MV-4-11 (cell line): Measurements from ENCODE around the gene ANKRD6.
A peak's percentile ranks its signal among the peaks of the same experiment; 100 is the strongest.

Experiments
- DNase-seq: peaks from one replicate; lab custom pipeline; 2025; lab: John Stamatoyannopoulos, UW

ANKRD6 gene

GRCh38 chr6:89509777-89510281, 76.9 kb downstream of the ANKRD6 start:
- DNase-seq, result peak; percentile 6

- DNase-seq, result no peak
Measured at GRCh38 chr6:89510393-89510792, 77.4 kb downstream of the ANKRD6 start.

DNA sequence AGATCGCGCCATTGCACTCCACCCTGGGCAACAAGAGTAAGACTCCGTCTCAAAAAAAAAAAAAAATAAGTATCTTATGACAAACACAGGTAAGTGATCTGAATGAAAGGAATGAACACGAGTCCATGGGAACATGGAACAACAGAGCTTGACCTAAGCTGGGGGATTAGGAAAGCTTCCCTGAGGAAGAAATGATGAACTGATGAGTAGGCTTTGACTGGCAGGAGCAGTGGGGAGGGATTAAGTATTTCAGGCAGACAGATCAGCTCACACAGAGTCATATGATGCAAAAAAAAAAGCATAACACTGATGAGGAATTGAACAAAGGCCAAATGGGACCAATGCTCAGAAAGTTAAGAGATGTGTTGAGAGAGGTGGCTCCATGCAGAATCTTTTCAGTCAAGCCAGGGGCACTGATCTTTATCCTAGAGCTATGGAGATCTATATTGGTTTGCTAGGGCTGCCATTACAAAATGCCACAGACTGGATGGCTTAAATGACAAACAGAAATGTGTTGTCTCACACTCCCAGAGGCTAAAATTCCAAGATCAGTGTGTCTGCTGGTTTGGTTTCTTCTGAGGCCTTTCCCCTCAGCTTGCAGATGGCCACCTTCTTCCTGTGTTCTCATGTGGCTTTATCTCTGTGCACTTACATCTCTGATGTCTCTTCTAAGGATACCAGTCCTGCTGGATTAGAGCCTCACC, 85.6 kb downstream of the ANKRD6 start:
- DNase-seq, result no peak

DNA sequence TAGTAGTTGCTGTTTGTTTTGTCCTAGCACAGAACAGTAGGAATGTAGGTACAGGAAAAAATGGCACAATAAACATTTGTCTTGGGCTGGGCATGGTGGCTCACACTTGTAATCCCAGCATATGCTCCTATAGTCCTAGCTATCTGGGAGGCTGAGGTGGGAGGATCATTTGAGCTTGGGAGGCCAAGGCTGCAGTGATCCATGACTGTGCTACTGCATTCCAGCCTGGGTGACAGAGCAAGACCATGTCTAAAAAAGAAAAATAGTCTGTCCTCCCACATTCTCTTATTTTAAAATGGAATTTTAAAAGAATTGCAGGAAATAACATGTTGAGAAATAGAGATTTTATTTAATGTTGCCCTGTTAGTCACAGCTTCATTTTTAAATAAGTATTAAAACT, 87.8 kb downstream of the ANKRD6 start:
- DNase-seq, result no peak

DNA sequence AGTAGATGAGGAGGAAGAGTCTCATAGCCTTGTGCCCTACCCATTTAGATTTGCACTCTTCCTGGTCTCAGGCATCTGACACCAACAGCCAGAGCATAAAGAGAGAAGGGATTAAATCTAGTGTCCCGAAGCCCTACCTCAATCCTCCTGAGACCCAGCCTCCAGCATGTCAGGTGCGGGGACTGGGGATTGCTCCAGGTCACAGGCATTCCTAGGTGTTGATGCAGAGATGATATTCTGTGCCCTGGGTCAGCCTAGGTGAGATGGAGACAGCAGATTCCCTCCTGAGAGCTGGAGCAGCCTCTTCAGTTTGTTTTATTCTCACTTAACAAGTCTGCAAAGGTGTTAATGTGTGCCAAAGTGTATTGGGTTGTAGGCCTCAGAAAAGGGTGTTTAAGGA, 89.8 kb downstream of the ANKRD6 start:
- no peak for DNase-seq

- peak; percentile 30 for DNase-seq
Measured at GRCh38 chr6:89525786-89526562, 93.0 kb downstream of the ANKRD6 start.

- no peak for DNase-seq
Measured at GRCh38 chr6:89526563-89526869, 93.6 kb downstream of the ANKRD6 start.

- no peak for DNase-seq
Measured at GRCh38 chr6:89527634-89528033, 94.7 kb downstream of the ANKRD6 start.

DNA sequence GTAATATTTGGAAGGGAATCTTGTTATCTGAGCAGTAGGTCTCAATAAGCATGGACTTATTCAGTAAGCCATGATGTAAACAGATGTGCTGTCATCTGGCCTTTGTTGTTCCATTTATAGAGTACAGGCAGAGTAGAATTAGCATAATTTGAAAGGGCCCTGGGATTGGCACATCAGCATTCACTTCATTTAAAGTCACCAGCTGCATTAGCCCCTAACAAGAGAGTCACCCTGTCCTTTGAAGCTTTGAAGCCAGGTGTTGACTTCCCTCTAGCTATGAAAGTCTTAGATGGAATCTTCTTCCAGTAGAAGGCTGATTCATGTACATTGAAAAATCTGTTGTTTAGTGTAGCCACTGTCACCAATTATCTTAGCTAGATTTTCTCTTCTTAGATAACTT, 95.9 kb downstream of the ANKRD6 start:
- no peak for DNase-seq

- DNase-seq, result no peak
Measured at GRCh38 chr6:89530982-89531381, 98.0 kb downstream of the ANKRD6 start.

- DNase-seq, result no peak
Measured at GRCh38 chr6:89536231-89536630, 103.3 kb downstream of the ANKRD6 start.

- no peak for DNase-seq
Measured at GRCh38 chr6:89539779-89540178, 106.8 kb downstream of the ANKRD6 start.

- no peak for DNase-seq
Measured at GRCh38 chr6:89542081-89542857, 109.3 kb downstream of the ANKRD6 start.

GRCh38 chr6:89542866-89543265, 109.9 kb downstream of the ANKRD6 start:
- no peak for DNase-seq

GRCh38 chr6:89547281-89547680, 114.3 kb downstream of the ANKRD6 start:
- no peak for DNase-seq

DNA sequence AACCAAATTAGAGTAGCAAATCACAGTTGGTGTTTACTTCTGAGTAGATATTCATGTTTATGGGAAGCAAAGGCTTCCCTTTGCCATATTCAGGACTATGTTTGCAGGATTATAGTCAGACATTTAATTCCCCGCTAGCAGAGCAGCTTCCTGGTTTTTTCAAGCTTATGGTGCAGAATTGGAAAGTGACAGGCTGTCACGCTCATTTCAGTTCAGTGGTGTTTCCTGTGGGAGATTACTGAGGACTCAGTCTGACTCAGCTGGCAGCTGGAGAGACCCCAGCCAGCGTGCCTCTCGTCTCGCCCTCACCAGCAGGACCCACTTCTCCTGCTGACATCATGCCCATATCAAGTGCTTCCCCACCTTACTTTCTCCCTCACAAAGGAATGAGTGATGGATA, 120.5 kb downstream of the ANKRD6 start:
- no peak for DNase-seq

- DNase-seq, result no peak
Measured at GRCh38 chr6:89554106-89554505, 121.2 kb downstream of the ANKRD6 start.

DNA sequence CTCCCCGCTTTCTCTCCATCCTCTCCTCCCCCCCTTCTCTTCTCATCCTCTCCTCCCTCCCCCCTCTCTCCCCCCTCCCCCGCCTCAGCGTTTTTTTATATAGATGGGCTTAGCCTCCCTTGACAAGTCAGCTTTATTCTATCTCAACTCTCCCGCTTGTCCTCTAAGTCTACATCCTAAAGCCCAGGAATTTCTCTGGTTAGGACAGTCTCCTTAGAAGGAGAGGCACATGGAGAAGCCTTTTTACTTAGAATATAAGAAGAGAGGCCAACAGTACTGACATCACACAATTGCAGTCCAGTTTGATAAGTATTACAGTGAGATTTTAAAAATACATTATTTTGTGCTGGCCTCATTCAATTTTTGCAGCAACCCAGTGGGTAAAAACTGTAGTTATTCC, 122.1 kb downstream of the ANKRD6 start:
- DNase-seq, result no peak

- no peak for DNase-seq
Measured at GRCh38 chr6:89555806-89556205, 122.9 kb downstream of the ANKRD6 start.

- DNase-seq, result no peak
Measured at GRCh38 chr6:89559487-89559886, 126.5 kb downstream of the ANKRD6 start.

- DNase-seq, result no peak
Measured at GRCh38 chr6:89562093-89562973, 129.4 kb downstream of the ANKRD6 start.

DNA sequence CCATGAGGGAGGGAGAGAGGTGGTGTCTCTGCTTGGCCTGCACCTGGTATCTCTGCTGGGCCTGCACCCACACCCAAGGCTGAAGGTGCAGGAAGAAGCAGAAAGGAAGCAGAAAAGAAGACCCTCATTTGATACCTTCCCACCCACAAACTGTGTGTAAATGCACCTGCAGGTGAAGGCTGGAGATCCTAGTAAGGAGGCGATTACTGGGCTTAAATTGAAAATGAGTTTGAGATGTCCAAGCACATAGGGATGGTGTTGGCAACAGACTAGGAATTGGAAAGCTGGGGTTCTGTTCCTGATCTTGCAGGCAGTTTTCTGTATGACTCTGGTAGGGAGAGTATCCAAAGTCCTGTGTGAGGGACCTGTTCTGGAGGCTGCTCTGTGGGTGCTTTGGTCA, 130.9 kb downstream of the ANKRD6 start:
- DNase-seq, result no peak
